K562 (cell line): ENCODE data around the gene PPP1R12C. TPM values are rescaled to one million over a fixed set of nuclear protein-coding genes. Genes with fewer than 3 reads are reported as not detected.

Experiments used
- ATAC-seq: fragments of 200-7000 bp; cut with Tn5 transposase; 3 replicates; pipeline ENCODE4 v1.9.1; 2020; ENCODE audit warnings: moderate library complexity
- BruUV-seq: library from RNA; stranded (reverse); fragments of 400-500 nt; replicated peaks from 2 replicates; lab custom pipeline; 2021; lab: Mats Ljungman, UMichigan
- CTCF ChIA-PET: fragments of 300-600 bp; formaldehyde crosslinking; extraction: SDS; loops from one replicate; lab custom pipeline; 2021; ENCODE audit warnings: low intra/inter-chr PET ratio; lab: Yijun Ruan, JAX
- POLR2A ChIA-PET: fragments of 300-600, 350-650 bp; sonication (Branson Sonifier 250); formaldehyde crosslinking; extraction: SDS; loops from one replicate; lab custom pipeline; 2021; ENCODE audit warnings: antibody characterized with exemption, inconsistent platforms; lab: Yijun Ruan, JAX
- DNase-seq, 4 experiments: peaks; one replicate each; pipeline versions ENCODE4 v3.0.0 to v3.0.0-alpha.2; 2011 to 2018; ENCODE audit warnings: low spot score in 3 of 4, mixed read lengths in 3 of 4; ENCODE audit errors: extremely low read depth in 1 of 4
- FAIRE-seq: peaks from 2 replicates; lab custom pipeline; 2011; peaks lifted over from hg19 to GRCh38; lab: Jason Lieb, UNC
- H2AFZ ChIP-seq: 2 replicates; pipeline ENCODE4 v1.6.0; 2011; ENCODE audit warnings: low read depth, low read length, control low read depth, inconsistent platforms
- H3K27ac ChIP-seq: fragments of 200-600 bp; 3 replicates; pipeline ENCODE4 v1.8.0; 2011; ENCODE audit warnings: low read depth, mild to moderate bottlenecking, control low read depth, inconsistent platforms, low read length, moderate library complexity, mixed read lengths; ENCODE audit errors: extremely low read depth
- H3K27me3 ChIP-seq, 2 experiments: fragments of 300-600 bp in 1 of 2; 2 replicates in 1 of 2; 3 replicates in 1 of 2; pipeline versions ENCODE4 v1.6.0 to v1.8.0; 2011; ENCODE audit warnings: inconsistent platforms in 2 of 2, low read length in 2 of 2, mild to moderate bottlenecking in 1 of 2, mixed read lengths in 1 of 2, moderate library complexity in 1 of 2; ENCODE audit not compliant: control insufficient read depth in 2 of 2, insufficient read depth in 2 of 2
- H3K36me3 ChIP-seq: fragments of 300-600 bp; 3 replicates; pipeline ENCODE4 v1.8.0; 2011; ENCODE audit warnings: mild to moderate bottlenecking, low read length, inconsistent platforms; ENCODE audit not compliant: control insufficient read depth, insufficient read depth
- H3K4me1 ChIP-seq, 2 experiments: fragments of 200-600 bp in 1 of 2; replicated peaks in 1 of 2; 2 replicates in 1 of 2; 3 replicates in 1 of 2; pipeline versions ENCODE4 v1.5.1 to v1.8.0; 2011; ENCODE audit warnings: inconsistent platforms in 2 of 2, low read length in 2 of 2, mild to moderate bottlenecking in 1 of 2, mixed read lengths in 1 of 2, moderate library complexity in 1 of 2; ENCODE audit not compliant: control insufficient read depth in 2 of 2, insufficient read depth in 2 of 2
- H3K4me2 ChIP-seq: 2 replicates; pipeline ENCODE4 v1.6.1; 2011; ENCODE audit warnings: low read length, control low read depth, inconsistent platforms, mixed read lengths; ENCODE audit not compliant: insufficient read depth
- H3K4me3 ChIP-seq: fragments of 200-600 bp; sonication (generic), shearing (Covaris generic); 2 replicates; pipeline ENCODE4 v1.5.1; 2016; ENCODE audit warnings: control low read depth, inconsistent platforms
- H3K79me2 ChIP-seq: fragments of 200-600 bp; 3 replicates; pipeline ENCODE4 v1.8.0; 2011; ENCODE audit warnings: low read length, inconsistent platforms; ENCODE audit not compliant: control insufficient read depth, insufficient read depth
- H3K9ac ChIP-seq, 2 experiments: 2 replicates each; pipeline versions ENCODE4 v1.6.0 to v1.6.1; 2011; ENCODE audit warnings: low read depth in 2 of 2, low read length in 2 of 2, control low read depth in 1 of 2, inconsistent platforms in 1 of 2, mild to moderate bottlenecking in 1 of 2, mixed read lengths in 1 of 2; ENCODE audit not compliant: insufficient read depth in 1 of 2
- H3K9me1 ChIP-seq: one replicate; pipeline ENCODE4 v1.6.0; 2011; ENCODE audit warnings: inconsistent platforms, mild to moderate bottlenecking, low read length, moderate library complexity; ENCODE audit not compliant: control insufficient read depth, insufficient read depth
- H3K9me3 ChIP-seq: replicated peaks from 2 replicates; pipeline ENCODE4 v1.5.1; 2011; ENCODE audit warnings: low read depth, low read length, inconsistent platforms; ENCODE audit not compliant: control insufficient read depth, insufficient read depth
- H4K20me1 ChIP-seq: replicated peaks from 2 replicates; pipeline ENCODE4 v1.6.1; 2011; ENCODE audit warnings: low read length, inconsistent platforms, mixed read lengths; ENCODE audit not compliant: control insufficient read depth, insufficient read depth
- ARID3B ChIP-seq: fragments of 250-450 bp; sonication (Bioruptor Pico); IDR thresholded peaks from 2 replicates; pipeline ENCODE4 v1.4.0; 2020; ENCODE audit warnings: borderline replicate concordance
- BRF1 ChIP-seq: IDR thresholded peaks from 3 replicates; pipeline ENCODE4 v1.6.1; 2011; ENCODE audit warnings: borderline replicate concordance, mild to moderate bottlenecking; ENCODE audit not compliant: insufficient read length; ENCODE audit errors: extremely low read depth
- CBX1 ChIP-seq: sonication (generic); IDR thresholded peaks from 2 replicates; pipeline ENCODE4 v1.6.1; 2016; ENCODE audit warnings: antibody characterized with exemption, low read depth, mild to moderate bottlenecking
- ETV1 ChIP-seq: fragments of 450-650 bp; conservative IDR thresholded peaks from 2 replicates; pipeline ENCODE4 v1.6.1; 2016; ENCODE audit warnings: missing genetic modification characterization, control low read depth, low read depth, missing compliant biosample characterization
- JUND ChIP-seq, 2 experiments: IDR thresholded peaks; 2 replicates in 1 of 2; 3 replicates in 1 of 2; pipeline ENCODE4 v1.6.1; 2011; ENCODE audit warnings: borderline replicate concordance in 2 of 2, low read depth in 2 of 2, low read length in 2 of 2, improper control_type of control experiment in 1 of 2, missing biosample characterization in 1 of 2, missing genetic modification characterization in 1 of 2, missing genetic modification reagents in 1 of 2
- KDM1A ChIP-seq, 2 experiments: fragments of 450-650 bp; IDR thresholded peaks; 2 replicates each; pipeline ENCODE4 v1.6.1; 2016; ENCODE audit warnings: mild to moderate bottlenecking in 2 of 2
- KHSRP ChIP-seq: fragments of 450-650 bp; IDR thresholded peaks from 2 replicates; pipeline ENCODE4 v1.6.1; 2017
- MAZ ChIP-seq, 2 experiments: fragments of 450-650 bp in 1 of 2; sonication (generic) in 1 of 2; formaldehyde crosslinking; IDR thresholded peaks in 1 of 2; conservative IDR thresholded peaks in 1 of 2; 2 replicates each; pipeline versions ENCODE4 v1.4.0 to v1.5.0; 2020; ENCODE audit warnings: mild to moderate bottlenecking in 1 of 2, missing genetic modification reagents in 1 of 2
- MLLT1 ChIP-seq, 2 experiments: fragments of 450-650 bp; IDR thresholded peaks; 2 replicates each; pipeline ENCODE4 v1.6.1; 2016
- NCOA4 ChIP-seq: fragments of 450-650 bp; IDR thresholded peaks from 2 replicates; pipeline ENCODE4 v1.6.1; 2018; ENCODE audit warnings: mild to moderate bottlenecking; ENCODE audit not compliant: partially characterized antibody
- NFIC ChIP-seq: fragments of 450-650 bp; IDR thresholded peaks from 2 replicates; pipeline ENCODE4 v1.6.1; 2017; ENCODE audit warnings: mild to moderate bottlenecking, inconsistent platforms
- PHTF2 ChIP-seq: fragments of 250-450 bp; sonication (Bioruptor Pico); IDR thresholded peaks from 2 replicates; pipeline ENCODE4 v1.5.0; 2021; ENCODE audit warnings: mild to moderate bottlenecking
- PKNOX1 ChIP-seq: fragments of 450-650 bp; IDR thresholded peaks from 2 replicates; pipeline ENCODE4 v1.6.1; 2016
- RBM15 ChIP-seq: fragments of 200-400 bp; formaldehyde crosslinking; IDR thresholded peaks from 2 replicates; pipeline ENCODE4 v1.6.1; 2018; ENCODE audit warnings: mild to moderate bottlenecking, low read length, moderate library complexity; ENCODE audit not compliant: insufficient read depth
- SNAPC5 ChIP-seq: fragments of 250-450 bp; sonication (Bioruptor Pico); IDR thresholded peaks from 2 replicates; pipeline ENCODE4 v1.8.0; 2021; ENCODE audit warnings: moderate library complexity, mild to moderate bottlenecking, inconsistent platforms
- SRF ChIP-seq, 2 experiments: fragments of 250-450, 450-650 bp in 1 of 2; sonication (Bioruptor Pico) in 1 of 2; sonication (generic) in 1 of 2; formaldehyde crosslinking; IDR thresholded peaks; 2 replicates each; pipeline versions ENCODE4 v1.5.0 to v1.5.1; 2020 to 2022; ENCODE audit warnings: mild to moderate bottlenecking in 1 of 2, missing genetic modification reagents in 1 of 2
- ZNF253 ChIP-seq: fragments of 250-450 bp; sonication (Bioruptor Pico); conservative IDR thresholded peaks from 2 replicates; pipeline ENCODE4 v1.6.1; 2021; ENCODE audit warnings: mild to moderate bottlenecking
- ZNF57 ChIP-seq: fragments of 450-650 bp; formaldehyde crosslinking; IDR thresholded peaks from 2 replicates; pipeline ENCODE4 v1.4.0; 2020; ENCODE audit warnings: mild to moderate bottlenecking, moderate library complexity
- ZNF696 ChIP-seq: fragments of 250-450 bp; sonication (Bioruptor Pico); conservative IDR thresholded peaks from 2 replicates; pipeline ENCODE4 v1.4.0; 2020; ENCODE audit warnings: mild to moderate bottlenecking, moderate library complexity
- WGBS: fragments of 100-300 bp; shearing (Covaris generic); methylation state at CpG from one replicate; pipeline ENCODE4 v1.1.6; 2016; ENCODE audit warnings: low coverage, mixed read lengths; ENCODE audit not compliant: insufficient coverage; ENCODE audit errors: missing lambda C conversion rate; 5-methylcytosine and 5-hydroxymethylcytosine counted together
- in situ Hi-C: fragments of 300-500 bp; cut with MboI; formaldehyde crosslinking; loops from 4 replicates; pipeline ENCODE4 v1.15.0; 2018; ENCODE audit warnings: inconsistent platforms, mixed read lengths
- intact Hi-C: fragments of 100-400 bp; cut with micrococcal nuclease; formaldehyde crosslinking; loops from 2 replicates; pipeline ENCODE4 v1.14.2; 2022
- polyA plus RNA-seq, 8 experiments: library from polyadenylated mRNA; depleted of rRNA in 4 of 8; stranded (reverse) in 5 of 8; unstranded in 3 of 8; fragments of >200 nt; fragmentation: Nextera tagmentation in 2 of 8; fragmentation: Illumina TruSeq in 1 of 8; extraction: Ambion mirVana in 2 of 8; extraction: Trizol in 1 of 8; gene quantifications; 2 replicates each; pipeline versions ENCODE4 v1.2.1 to v1.2.3, GENCODE V29; 2011 to 2014; ENCODE audit warnings: inconsistent platforms in 1 of 8, missing spikeins in 1 of 8
- total RNA-seq, 7 experiments: library from RNA; depleted of rRNA in 6 of 7; stranded (reverse); fragments of >200 nt in 6 of 7; fragmentation: Illumina TruSeq in 2 of 7; extraction: Trizol in 2 of 7; gene quantifications; 2 replicates each; pipeline versions ENCODE4 v1.2.1 to v1.2.3, GENCODE V29; 2011 to 2021; ENCODE audit warnings: low replicate concordance in 1 of 7

PPP1R12C gene
- total and polyA plus RNA-seq, 9 of the 15 experiments (the other 6 are each of a cell fraction or from before 2014, with no cell fraction given): 1.8 to 136 (median 33.7) TPM

- no peak overlapping the region for H3K27ac ChIP-seq
- intact Hi-C loops: no loop called here
- POLR2A ChIA-PET: interaction anchor here (0.5 to 5.9 kb wide), 3 partner anchors 9 to 404 kb away, joined by 3 to 32 read pairs (median 3); no protein-coding TSS in a partner anchor
- TF ChIP-seq SNAPC5 (CRISPR knock-in tag): no peak
- no peak for TF ChIP-seq NCOA4
- TF ChIP-seq MAZ (CRISPR knock-in tag; conservative IDR thresholded peaks at IDR 0.05 in 1 of 2, IDR thresholded peaks at IDR 0.05 in 1 of 2): peak; percentile 42 to 66; a peak in 1 of 4 replicates
- TF ChIP-seq ETV1: no peak
- peak; percentile 46; the same call in 1 of the 2 replicates for TF ChIP-seq JUND (IDR thresholded peaks at IDR 0.05; ENCODE audit: borderline replicate concordance, low read depth, low read length)
- no peak for TF ChIP-seq JUND (tag; IDR thresholded peaks at IDR 0.05; ENCODE audit: borderline replicate concordance, low read depth, low read length)
- TF ChIP-seq ZNF57 (CRISPR knock-in tag): no peak
- no peak for TF ChIP-seq KHSRP
- TF ChIP-seq ZNF696 (CRISPR knock-in tag): no peak
- no peak for TF ChIP-seq MLLT1 (IDR thresholded peaks at IDR 0.05)
- peak; percentile 79 for TF ChIP-seq PKNOX1
- peak; percentile 75 for TF ChIP-seq NFIC
- TF ChIP-seq ARID3B (CRISPR knock-in tag): no peak
- 0 out of 4 replicates have a peak, but pooled peaks of 1 of the 2 experiments have one; percentile 3 for TF ChIP-seq KDM1A (IDR thresholded peaks at IDR 0.05)
- TF ChIP-seq RBM15: no peak
- no peak for TF ChIP-seq CBX1
- no peak for TF ChIP-seq BRF1
- no peak for TF ChIP-seq PHTF2 (CRISPR knock-in tag)
- TF ChIP-seq SRF (CRISPR knock-in tag; IDR thresholded peaks at IDR 0.05): peak in 1 of 2 experiments; percentile 80; a peak in 1 of 4 replicates
- TF ChIP-seq ZNF253 (CRISPR knock-in tag): no peak
Observed at GRCh38 chr19:55071129-55071502, 46.3 kb downstream of the PPP1R12C start.

More at GRCh38 chr19:55071129-55071502, 46.3 kb downstream of the PPP1R12C start:
- FAIRE-seq (peak; percentile 64), DNase-seq (peak in 3 of 4 experiments; percentile 42 to 67 (median 57)), ATAC-seq (peak; percentile 66)
- H3K9ac ChIP-seq: peak overlapping the region in 1 of 2 experiments; percentile 36; a peak in 1 of 4 replicates
- CTCF ChIA-PET: no interaction called here
- H3K36me3 ChIP-seq: no peaks in the 10 kb centered on the region
- H3K9me3 ChIP-seq: no peaks in the 10 kb centered on the region
- WGBS: 11% methylated on average over 6 of the region's 8 CpGs
- no peak overlapping the region for H3K4me2 ChIP-seq
- H3K79me2 ChIP-seq: no peaks in the 10 kb centered on the region
- peaks cover 21 to 26% of the 10 kb centered on the region in 2 experiments for H3K4me1 ChIP-seq
- BruUV-seq: no TSS peak
- H3K9me1 ChIP-seq: no peaks in the 10 kb centered on the region
- in situ Hi-C loops: no loop called here
- peaks cover 5 to 8% of the 10 kb centered on the region in 2 experiments; a peak in 4 of 5 replicates for H3K27me3 ChIP-seq
- no peak overlapping the region for H3K4me3 ChIP-seq
- no peaks in the 10 kb centered on the region for H4K20me1 ChIP-seq
- H2AFZ ChIP-seq: no peak overlapping the region
